ENCODE measurements around the gene LARGE1.

Gene LARGE1

DNA sequence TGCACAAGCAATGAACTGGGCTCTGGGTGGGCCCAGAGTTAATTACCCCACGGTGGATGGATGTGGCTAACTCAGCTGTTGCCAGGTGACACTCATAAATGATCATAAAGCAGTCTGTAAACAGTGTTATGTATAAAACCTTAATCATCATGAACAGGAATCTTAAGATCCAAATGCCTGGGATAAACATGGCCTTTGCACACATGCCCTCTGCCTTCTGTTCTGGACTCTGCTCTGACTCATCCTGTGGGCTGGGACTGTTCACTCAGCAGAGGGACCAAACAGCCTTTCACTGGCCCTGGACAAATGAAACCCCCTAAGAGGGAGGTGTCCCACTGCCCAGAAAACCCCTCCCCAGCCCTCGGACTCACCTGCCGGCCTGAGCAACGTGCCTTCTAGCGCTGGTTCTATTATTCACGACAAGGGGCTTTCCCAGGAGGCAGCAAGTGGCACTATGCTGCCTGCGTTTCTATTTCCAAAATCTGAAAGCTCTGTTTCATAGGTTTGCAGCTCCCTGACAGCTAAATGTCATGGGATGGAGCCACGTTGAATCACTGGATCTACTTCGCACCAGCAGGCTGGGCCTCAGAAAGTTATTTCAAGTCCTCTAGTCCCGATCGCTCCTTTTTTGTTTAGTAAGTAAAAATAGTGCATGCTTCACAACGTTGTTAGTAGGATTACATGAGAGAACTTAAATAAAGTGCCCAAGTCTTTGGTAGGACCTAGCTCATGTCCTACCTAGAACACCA, 53.0 kb downstream of the LARGE1 start:
- Histone ChIP-seq H3K36me3 (ENCODE audit: insufficient read depth, low read length) (no peaks in the 10 kb centered on the region), H3K9me2 (ENCODE audit: low read depth, low read length) (no peaks in the 10 kb centered on the region), H3F3A (ENCODE audit: insufficient read depth, low read length) (no peaks in the 10 kb centered on the region), H3K27ac (ENCODE audit: low read depth, low read length, poor library complexity, severe bottlenecking) (no peak overlapping the region), H3K4me1 (ENCODE audit: insufficient read depth, low read length, severe bottlenecking) (no peaks in the 10 kb centered on the region), H3K9me3 (ENCODE audit: low read length) (no peaks in the 10 kb centered on the region), H3K79me2 (ENCODE audit: insufficient read depth, low read length) (no peaks in the 10 kb centered on the region), H3K27me3 (ENCODE audit: insufficient read depth, low read length) (no peaks in the 10 kb centered on the region), H3K4me3 (ENCODE audit: low read depth, low read length, poor library complexity, severe bottlenecking) (no peak overlapping the region), H2AFZ (ENCODE audit: low read length) (no peak overlapping the region), H3K4me2 (ENCODE audit: low read length) (no peak overlapping the region), H4K20me1 (ENCODE audit: insufficient read depth, low read length) (no peaks in the 10 kb centered on the region), H3K9ac (ENCODE audit: low read length) (no peak overlapping the region)
- TF ChIP-seq, protein P1, sequence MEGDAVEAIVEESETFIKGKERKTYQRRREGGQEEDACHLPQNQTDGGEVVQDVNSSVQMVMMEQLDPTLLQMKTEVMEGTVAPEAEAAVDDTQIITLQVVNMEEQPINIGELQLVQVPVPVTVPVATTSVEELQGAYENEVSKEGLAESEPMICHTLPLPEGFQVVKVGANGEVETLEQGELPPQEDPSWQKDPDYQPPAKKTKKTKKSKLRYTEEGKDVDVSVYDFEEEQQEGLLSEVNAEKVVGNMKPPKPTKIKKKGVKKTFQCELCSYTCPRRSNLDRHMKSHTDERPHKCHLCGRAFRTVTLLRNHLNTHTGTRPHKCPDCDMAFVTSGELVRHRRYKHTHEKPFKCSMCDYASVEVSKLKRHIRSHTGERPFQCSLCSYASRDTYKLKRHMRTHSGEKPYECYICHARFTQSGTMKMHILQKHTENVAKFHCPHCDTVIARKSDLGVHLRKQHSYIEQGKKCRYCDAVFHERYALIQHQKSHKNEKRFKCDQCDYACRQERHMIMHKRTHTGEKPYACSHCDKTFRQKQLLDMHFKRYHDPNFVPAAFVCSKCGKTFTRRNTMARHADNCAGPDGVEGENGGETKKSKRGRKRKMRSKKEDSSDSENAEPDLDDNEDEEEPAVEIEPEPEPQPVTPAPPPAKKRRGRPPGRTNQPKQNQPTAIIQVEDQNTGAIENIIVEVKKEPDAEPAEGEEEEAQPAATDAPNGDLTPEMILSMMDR (IDR thresholded peaks at IDR 0.05; ENCODE audit: low read length): no peak
- no peak for TF ChIP-seq EZH2 (IDR thresholded peaks at IDR 0.05; ENCODE audit: borderline replicate concordance, low read length)

DNA sequence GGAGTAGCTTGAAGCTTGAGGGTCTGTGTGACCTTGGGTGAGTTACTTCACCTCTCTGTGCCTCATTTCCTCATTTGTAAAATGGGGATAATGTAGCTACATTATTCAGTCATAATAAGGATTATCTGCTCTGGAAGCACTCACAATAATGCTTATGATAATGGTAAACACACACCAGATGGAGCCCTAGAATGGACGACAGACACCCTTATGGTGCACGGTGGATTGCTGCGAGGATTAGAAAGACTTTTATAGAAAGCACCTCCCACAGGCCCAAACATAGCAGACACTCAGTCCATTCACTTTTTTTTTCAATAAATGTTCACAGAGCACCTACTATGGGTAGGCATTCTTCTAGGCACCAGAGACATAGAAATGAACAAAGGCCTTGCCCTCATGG, 53.8 kb downstream of the LARGE1 start:
- no peaks in the 10 kb centered on the region for H3K27me3 ChIP-seq (ENCODE audit: insufficient read depth, low read length)
- no peaks in the 10 kb centered on the region for H4K20me1 ChIP-seq (ENCODE audit: insufficient read depth, low read length)
- TF ChIP-seq, protein P1 (IDR thresholded peaks at IDR 0.05; ENCODE audit: low read length): no peak
- no peak for TF ChIP-seq EZH2 (IDR thresholded peaks at IDR 0.05; ENCODE audit: borderline replicate concordance, low read length)
- no peak overlapping the region for H3K4me2 ChIP-seq (ENCODE audit: low read length)
- H3K9me2 ChIP-seq (ENCODE audit: low read depth, low read length): no peaks in the 10 kb centered on the region
- no peaks in the 10 kb centered on the region for H3F3A ChIP-seq (ENCODE audit: insufficient read depth, low read length)
- no peak overlapping the region for H3K27ac ChIP-seq (ENCODE audit: low read depth, low read length, poor library complexity, severe bottlenecking)
- no peak overlapping the region for H3K9ac ChIP-seq (ENCODE audit: low read length)
- H3K4me1 ChIP-seq (ENCODE audit: insufficient read depth, low read length, severe bottlenecking): no peaks in the 10 kb centered on the region
- H3K4me3 ChIP-seq (ENCODE audit: low read depth, low read length, poor library complexity, severe bottlenecking): no peak overlapping the region
- no peaks in the 10 kb centered on the region for H3K36me3 ChIP-seq (ENCODE audit: insufficient read depth, low read length)
- H2AFZ ChIP-seq (ENCODE audit: low read length): no peak overlapping the region
- H3K9me3 ChIP-seq (ENCODE audit: low read length): no peaks in the 10 kb centered on the region
- H3K79me2 ChIP-seq (ENCODE audit: insufficient read depth, low read length): no peaks in the 10 kb centered on the region

DNA sequence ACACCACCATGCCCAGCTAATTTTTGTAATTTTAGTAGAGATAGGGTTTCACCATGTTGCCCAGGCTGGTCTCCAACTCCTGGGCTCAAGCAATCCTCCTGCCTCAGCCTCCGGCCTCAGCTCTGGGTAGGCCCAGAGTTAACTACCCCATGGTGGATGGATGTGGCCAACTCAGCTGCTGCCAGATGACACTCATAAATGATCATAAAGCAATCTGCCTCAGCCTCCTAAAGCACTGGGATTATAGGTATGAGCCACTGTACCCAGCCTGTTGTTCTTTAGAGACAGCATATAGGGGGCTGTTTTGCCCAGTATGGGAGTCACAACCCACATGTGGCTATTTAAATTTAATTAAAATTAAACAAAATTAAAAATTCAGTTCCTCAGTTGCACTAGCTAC, 54.3 kb downstream of the LARGE1 start:
- Histone ChIP-seq H3K4me1 (ENCODE audit: insufficient read depth, low read length, severe bottlenecking) (no peaks in the 10 kb centered on the region), H3K36me3 (ENCODE audit: insufficient read depth, low read length) (no peaks in the 10 kb centered on the region), H3K27me3 (ENCODE audit: insufficient read depth, low read length) (no peaks in the 10 kb centered on the region), H3F3A (ENCODE audit: insufficient read depth, low read length) (no peaks in the 10 kb centered on the region), H3K9ac (ENCODE audit: low read length) (no peak overlapping the region), H3K4me2 (ENCODE audit: low read length) (no peak overlapping the region), H2AFZ (ENCODE audit: low read length) (no peak overlapping the region), H3K9me2 (ENCODE audit: low read depth, low read length) (no peaks in the 10 kb centered on the region), H3K9me3 (ENCODE audit: low read length) (no peaks in the 10 kb centered on the region), H3K79me2 (ENCODE audit: insufficient read depth, low read length) (no peaks in the 10 kb centered on the region), H3K27ac (ENCODE audit: low read depth, low read length, poor library complexity, severe bottlenecking) (no peak overlapping the region), H4K20me1 (ENCODE audit: insufficient read depth, low read length) (no peaks in the 10 kb centered on the region), H3K4me3 (ENCODE audit: low read depth, low read length, poor library complexity, severe bottlenecking) (no peak overlapping the region)
- TF ChIP-seq, protein P1 (IDR thresholded peaks at IDR 0.05; ENCODE audit: low read length): no peak
- no peak for TF ChIP-seq EZH2 (IDR thresholded peaks at IDR 0.05; ENCODE audit: borderline replicate concordance, low read length)
